ENCODE data around the gene TARM1. TPM values are rescaled to one million over a fixed set of nuclear protein-coding genes. Genes with fewer than 3 reads are reported as not detected.

The TARM1 gene
- polyA plus RNA-seq, 1 of the 3 experiments (the other 2 are of a cell fraction) = not detected

DNA sequence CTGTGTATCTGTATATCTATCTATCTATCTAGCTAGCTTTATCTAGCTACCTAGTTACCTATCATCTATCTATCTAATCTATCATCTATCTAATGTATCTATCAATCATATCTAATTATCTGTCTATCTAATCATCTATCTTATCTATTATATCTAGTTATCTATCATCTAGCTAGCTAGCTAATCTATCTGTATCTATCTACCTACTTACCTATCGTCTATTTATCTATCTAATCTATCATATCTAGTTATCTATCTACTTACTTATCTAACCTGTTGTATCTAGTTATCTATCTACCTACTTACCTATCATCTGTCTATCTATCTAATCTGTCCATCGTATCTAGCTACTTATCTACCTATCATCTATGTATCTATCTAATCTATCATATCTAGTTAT, 35.4 kb downstream of the TARM1 start:
- H2AFZ ChIP-seq (ENCODE audit: low read depth) = no peak overlapping the region
- H3K9me3 ChIP-seq = no peaks in the 10 kb centered on the region
- no peaks in the 10 kb centered on the region for H3K4me1 ChIP-seq (ENCODE audit: control insufficient read depth in 1 of 2, insufficient read depth in 2 of 2, low read depth in 1 of 2, low read length in 1 of 2)
- POLR2A ChIA-PET = no interaction called here
- H4K20me1 ChIP-seq (ENCODE audit: insufficient read depth) = no peaks in the 10 kb centered on the region
- peaks cover 46% of the 10 kb centered on the region; the same call in 1 of the 2 replicates for H3K27me3 ChIP-seq (ENCODE audit: insufficient read depth)
- H3K36me3 ChIP-seq (replicated peaks in 1 of 2; ENCODE audit: control insufficient read depth in 1 of 2, insufficient read depth in 2 of 2, low read length in 1 of 2) = no peaks in the 10 kb centered on the region
- DNase-seq = no peak
- H3F3A ChIP-seq (replicated peaks; ENCODE audit: insufficient read depth) = no peaks in the 10 kb centered on the region
- WGBS (ENCODE audit: low lambda C conversion rate) = 6% methylated on average over 2 of the region's 2 CpGs
- CTCF ChIA-PET = interaction anchor here (1.4 kb wide), 1 partner anchor 22 kb away, joined by 10 read pairs; no protein-coding TSS in a partner anchor
- no peaks in the 10 kb centered on the region for H3K9me2 ChIP-seq
- no peaks in the 10 kb centered on the region for H3K79me2 ChIP-seq (ENCODE audit: insufficient read depth)
- H3K27ac ChIP-seq (ENCODE audit: low read depth in 2 of 2, low read length in 1 of 2) = no peak overlapping the region
- H3K4me3 ChIP-seq (ENCODE audit: low read depth in 2 of 2, low read length in 1 of 2) = no peak overlapping the region
- no peak overlapping the region for H3K4me2 ChIP-seq
- TF ChIP-seq EZH2phosphoT487 (IDR thresholded peaks at IDR 0.05; ENCODE audit: borderline replicate concordance, low read depth) (no peak), YY1 (IDR thresholded peaks at IDR 0.05; ENCODE audit: low read depth) (no peak), FOSL2 (IDR thresholded peaks at IDR 0.05; ENCODE audit: borderline replicate concordance, low read depth) (no peak), SIN3A (IDR thresholded peaks at IDR 0.05; ENCODE audit: borderline replicate concordance, low read depth, low read length) (no peak), NFIC (IDR thresholded peaks at IDR 0.05; ENCODE audit: borderline replicate concordance) (no peak), FOXJ3 (CRISPR knock-in tag; IDR thresholded peaks at IDR 0.05) (no peak), ELF1 (IDR thresholded peaks at IDR 0.05) (no peak), RCOR1 (IDR thresholded peaks at IDR 0.05; ENCODE audit: low read length) (no peak)
- no peak overlapping the region for H3K9ac ChIP-seq

GRCh38 chr19:54042989-54043388, 38.2 kb downstream of the TARM1 start:
- no peak for DNase-seq
- H3K9me2 ChIP-seq = no peaks in the 10 kb centered on the region
- H2AFZ ChIP-seq (ENCODE audit: low read depth) = no peak overlapping the region
- no peak for TF ChIP-seq REST (IDR thresholded peaks at IDR 0.05; ENCODE audit: low read depth, low read length)
- no peak for TF ChIP-seq FOXJ3 (CRISPR knock-in tag; IDR thresholded peaks at IDR 0.05)
- TF ChIP-seq NFIC (IDR thresholded peaks at IDR 0.05; ENCODE audit: borderline replicate concordance) = no peak
- no peak for TF ChIP-seq YY1 (IDR thresholded peaks at IDR 0.05; ENCODE audit: low read depth)
- TF ChIP-seq IRF3 (IDR thresholded peaks at IDR 0.05; ENCODE audit: low read depth, low read length) = no peak
- no peak for TF ChIP-seq ELF1 (IDR thresholded peaks at IDR 0.05)
- TF ChIP-seq GABPA (IDR thresholded peaks at IDR 0.05; ENCODE audit: low read depth) = no peak
- TF ChIP-seq, protein P1, sequence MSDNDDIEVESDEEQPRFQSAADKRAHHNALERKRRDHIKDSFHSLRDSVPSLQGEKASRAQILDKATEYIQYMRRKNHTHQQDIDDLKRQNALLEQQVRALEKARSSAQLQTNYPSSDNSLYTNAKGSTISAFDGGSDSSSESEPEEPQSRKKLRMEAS (IDR thresholded peaks at IDR 0.05; ENCODE audit: low read depth) = no peak
- TF ChIP-seq FOXM1 (IDR thresholded peaks at IDR 0.05; ENCODE audit: low read depth) = no peak
- TF ChIP-seq EP300 (IDR thresholded peaks at IDR 0.05; ENCODE audit: borderline replicate concordance in 1 of 2, low read depth in 1 of 2, low read length in 1 of 2) = no peak
- no peak for TF ChIP-seq TEAD4 (IDR thresholded peaks at IDR 0.05; ENCODE audit: borderline replicate concordance, insufficient read depth)
- TF ChIP-seq GATA2 (CRISPR knock-in tag; IDR thresholded peaks at IDR 0.05) = no peak
- no peak for TF ChIP-seq CHD2 (IDR thresholded peaks at IDR 0.05; ENCODE audit: low read length, partially characterized antibody)
- no peak for TF ChIP-seq ZBTB33 (IDR thresholded peaks at IDR 0.05; ENCODE audit: borderline replicate concordance, low read depth)
- TF ChIP-seq RFX5 (IDR thresholded peaks at IDR 0.05; ENCODE audit: low read length) = no peak
- TF ChIP-seq SIN3A (IDR thresholded peaks at IDR 0.05; ENCODE audit: borderline replicate concordance, low read depth, low read length) = no peak
- no peak for TF ChIP-seq EZH2phosphoT487 (IDR thresholded peaks at IDR 0.05; ENCODE audit: borderline replicate concordance, low read depth)
- no peaks in the 10 kb centered on the region for H3K36me3 ChIP-seq (replicated peaks in 1 of 2; ENCODE audit: control insufficient read depth in 1 of 2, insufficient read depth in 2 of 2, low read length in 1 of 2)
- H3K27me3 ChIP-seq (ENCODE audit: insufficient read depth) = peaks cover 26% of the 10 kb centered on the region; the same call in 1 of the 2 replicates
- H3K9ac ChIP-seq = no peak overlapping the region
- no peaks in the 10 kb centered on the region for H3K9me3 ChIP-seq
- 21% methylated on average over 3 of the region's 3 CpGs for WGBS (ENCODE audit: low lambda C conversion rate)
- H3K4me1 ChIP-seq (ENCODE audit: control insufficient read depth in 1 of 2, insufficient read depth in 2 of 2, low read depth in 1 of 2, low read length in 1 of 2) = no peaks in the 10 kb centered on the region
- CTCF ChIA-PET = interaction anchor here (1.1 to 5.1 kb wide), 5 partner anchors 12 to 250 kb away, joined by 4 to 30 read pairs (median 7); no protein-coding TSS in a partner anchor
- H4K20me1 ChIP-seq (ENCODE audit: insufficient read depth) = no peaks in the 10 kb centered on the region
- POLR2A ChIA-PET = interaction anchor here (0.6 kb wide), 1 partner anchor 16 kb away, joined by 3 read pairs; no protein-coding TSS in a partner anchor
- H3K4me2 ChIP-seq = no peak overlapping the region
- no peak overlapping the region for H3K4me3 ChIP-seq (ENCODE audit: low read depth in 2 of 2, low read length in 1 of 2)
- H3K27ac ChIP-seq (ENCODE audit: low read depth in 2 of 2, low read length in 1 of 2) = no peak overlapping the region
- H3F3A ChIP-seq (replicated peaks; ENCODE audit: insufficient read depth) = no peaks in the 10 kb centered on the region
- no peaks in the 10 kb centered on the region for H3K79me2 ChIP-seq (ENCODE audit: insufficient read depth)

Measured in SK-N-SH (cell line).